Left kidney (tissue), 2 donors: ENCODE data around the gene FOXO1. TPM values are rescaled to one million over a fixed set of nuclear protein-coding genes. Genes with fewer than 3 reads are reported as not detected.

ENCODE experiments used
- DNase-seq: peaks from one replicate; pipeline ENCODE4 v3.0.0-alpha.2; 2013
- polyA plus RNA-seq: library from polyadenylated mRNA; unstranded; fragments of 120-200 nt; gene quantifications from one replicate; pipeline ENCODE4 v1.2.1, GENCODE V29; 2013; ENCODE audit not compliant: insufficient read length

Gene FOXO1
- polyA plus RNA-seq, 1 donor: 15.4 TPM

DNA sequence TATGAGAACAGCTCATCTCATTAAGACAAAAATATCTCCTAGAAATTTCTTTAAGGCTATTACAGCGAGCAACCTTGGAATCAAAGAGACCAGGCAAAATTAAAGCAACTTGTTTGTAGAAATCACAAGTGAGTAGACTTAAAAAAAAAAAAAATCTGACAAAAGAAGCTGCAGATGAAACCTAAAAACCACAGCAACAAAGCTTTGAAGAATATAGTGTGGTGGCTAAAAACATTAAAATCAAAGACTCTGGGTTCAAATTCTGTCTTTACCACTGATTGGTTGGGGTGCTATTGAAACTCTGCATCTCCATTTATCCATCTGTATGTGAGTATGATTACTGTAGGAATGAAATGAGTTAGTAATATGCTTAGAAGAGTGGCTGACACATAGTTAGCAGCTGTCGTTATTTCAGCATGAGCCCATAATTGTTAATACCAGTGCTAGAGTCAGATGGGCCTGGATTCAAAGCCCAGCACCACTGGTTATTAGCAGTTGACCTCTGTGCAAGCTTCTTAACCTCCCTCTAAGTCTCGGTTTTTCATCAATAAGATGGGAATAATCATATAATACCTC lies 157.6 kb downstream of the FOXO1 start:
- no peak for DNase-seq

DNA sequence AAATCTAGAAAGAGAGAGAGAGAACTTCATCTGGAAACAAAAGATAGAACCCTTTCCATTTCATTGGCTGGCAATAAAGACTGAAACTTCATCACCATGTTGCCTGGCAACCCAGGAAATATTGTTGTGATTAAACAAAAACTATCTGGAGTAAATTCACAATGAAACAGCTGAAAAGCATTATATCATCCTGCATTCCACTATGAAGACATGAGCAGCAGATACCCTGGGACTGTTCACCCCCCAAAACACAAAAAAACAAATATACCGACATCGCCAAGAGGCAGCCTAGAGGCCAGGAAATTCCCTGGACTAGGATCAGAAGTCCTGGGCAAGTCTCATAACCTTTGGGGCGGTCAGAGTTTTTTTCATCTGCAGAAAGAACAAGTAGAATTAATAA lies 158.3 kb downstream of the FOXO1 start:
- DNase-seq: peak; percentile 13

DNA sequence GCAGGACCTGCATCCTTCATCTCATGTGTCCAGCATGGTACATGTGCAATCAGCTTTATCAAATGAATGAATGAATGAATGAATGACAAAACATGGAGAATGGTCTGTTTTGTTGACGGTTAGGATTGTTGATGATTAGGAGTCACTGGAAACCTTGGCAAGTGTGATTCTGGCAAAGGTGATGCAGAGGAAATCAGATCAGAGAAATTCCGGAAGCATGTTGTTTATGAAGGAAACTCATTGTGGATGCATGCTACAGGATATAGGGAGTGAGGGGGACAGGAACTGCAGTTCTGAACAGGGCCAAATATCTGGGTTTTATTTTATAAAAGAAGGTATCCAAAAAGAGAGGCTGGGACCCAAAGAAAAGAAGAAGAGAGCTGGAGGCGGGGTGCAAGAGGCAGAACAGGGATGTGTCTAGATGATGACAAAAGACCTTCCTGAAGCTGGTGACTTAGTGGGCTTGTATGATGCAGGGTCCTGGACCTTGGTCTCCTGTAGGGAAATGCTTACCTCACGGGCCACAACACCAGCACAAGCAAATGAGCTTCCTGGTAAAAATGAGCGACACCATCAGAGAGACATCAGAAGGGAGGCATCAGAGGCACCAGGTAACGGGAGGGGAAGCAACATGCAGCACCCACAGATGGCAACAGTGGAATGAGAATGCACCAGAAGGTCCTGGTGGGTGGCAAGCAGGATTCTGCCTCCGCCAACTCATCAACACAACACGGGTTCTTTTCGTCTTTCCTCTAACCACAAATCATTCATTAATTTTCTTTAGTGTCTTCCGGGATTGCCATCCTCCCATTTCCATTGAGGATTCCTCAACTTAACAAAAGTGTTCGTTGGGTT lies 159.6 kb downstream of the FOXO1 start:
- DNase-seq: no peak

Other genes with a start within 250 kb of the FOXO1 start
- gene MRPS31, start 104.5 kb upstream of the FOXO1 start, polyA plus RNA-seq: 60.0 TPM
- gene SLC25A15, start 123.0 kb upstream of the FOXO1 start, polyA plus RNA-seq: 20.2 TPM